ENCODE measurements around the gene ZNF791. TPM values are rescaled to one million over a fixed set of nuclear protein-coding genes. Genes with fewer than 3 reads are reported as not detected.

Gene ZNF791
- total and polyA plus RNA-seq, 2 of the 13 experiments (the other 11 are each of a cell fraction or from before 2014, with no cell fraction given): 12.8 to 17.4 TPM

DNA sequence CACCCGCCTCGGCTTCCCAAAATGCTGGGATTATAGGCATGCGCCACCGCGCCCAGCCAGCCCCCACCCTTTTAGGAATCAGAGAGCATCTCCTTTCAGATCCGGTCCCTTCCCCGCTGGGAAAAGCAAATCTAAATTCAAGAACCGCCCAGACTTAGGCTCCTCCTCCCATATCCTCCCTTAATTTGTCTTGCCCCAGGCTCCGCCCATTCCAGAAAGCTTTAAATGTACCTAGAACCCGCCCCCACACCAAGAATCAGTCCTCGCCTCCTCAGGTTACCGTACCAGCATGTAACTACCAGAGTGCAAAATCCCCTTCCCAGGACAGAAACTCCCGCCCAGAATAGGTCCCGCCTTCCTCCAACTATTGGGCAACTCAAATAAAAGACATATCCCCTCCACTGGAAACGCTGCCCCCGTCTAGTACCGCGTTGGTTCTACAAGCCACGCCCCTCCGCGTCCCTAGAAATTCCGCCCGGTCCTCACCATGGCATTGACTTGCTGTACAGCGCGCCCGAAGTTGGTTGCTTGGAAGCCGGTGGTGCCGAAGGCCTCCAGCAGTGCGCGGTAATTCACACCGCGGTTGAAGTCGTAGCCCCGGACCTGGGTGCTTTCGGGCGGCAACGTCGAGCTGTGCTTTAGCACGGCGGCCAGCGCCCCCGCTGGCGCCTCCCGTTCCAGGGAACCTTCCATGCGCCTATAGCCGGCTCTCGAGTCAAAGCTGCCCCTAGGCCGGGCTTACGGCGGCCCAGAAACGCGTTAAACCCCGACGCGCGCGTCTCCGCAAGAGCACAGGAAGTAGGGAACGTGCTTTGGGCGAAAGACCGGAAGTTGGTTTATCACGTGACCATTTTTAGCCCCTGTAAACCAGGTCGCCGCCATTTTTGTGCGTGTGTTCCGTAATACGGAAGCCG is 70.6 kb downstream of the ZNF791 start, which contains the start of gene DHPS (continued):
- TF ChIP-seq, protein P1, sequence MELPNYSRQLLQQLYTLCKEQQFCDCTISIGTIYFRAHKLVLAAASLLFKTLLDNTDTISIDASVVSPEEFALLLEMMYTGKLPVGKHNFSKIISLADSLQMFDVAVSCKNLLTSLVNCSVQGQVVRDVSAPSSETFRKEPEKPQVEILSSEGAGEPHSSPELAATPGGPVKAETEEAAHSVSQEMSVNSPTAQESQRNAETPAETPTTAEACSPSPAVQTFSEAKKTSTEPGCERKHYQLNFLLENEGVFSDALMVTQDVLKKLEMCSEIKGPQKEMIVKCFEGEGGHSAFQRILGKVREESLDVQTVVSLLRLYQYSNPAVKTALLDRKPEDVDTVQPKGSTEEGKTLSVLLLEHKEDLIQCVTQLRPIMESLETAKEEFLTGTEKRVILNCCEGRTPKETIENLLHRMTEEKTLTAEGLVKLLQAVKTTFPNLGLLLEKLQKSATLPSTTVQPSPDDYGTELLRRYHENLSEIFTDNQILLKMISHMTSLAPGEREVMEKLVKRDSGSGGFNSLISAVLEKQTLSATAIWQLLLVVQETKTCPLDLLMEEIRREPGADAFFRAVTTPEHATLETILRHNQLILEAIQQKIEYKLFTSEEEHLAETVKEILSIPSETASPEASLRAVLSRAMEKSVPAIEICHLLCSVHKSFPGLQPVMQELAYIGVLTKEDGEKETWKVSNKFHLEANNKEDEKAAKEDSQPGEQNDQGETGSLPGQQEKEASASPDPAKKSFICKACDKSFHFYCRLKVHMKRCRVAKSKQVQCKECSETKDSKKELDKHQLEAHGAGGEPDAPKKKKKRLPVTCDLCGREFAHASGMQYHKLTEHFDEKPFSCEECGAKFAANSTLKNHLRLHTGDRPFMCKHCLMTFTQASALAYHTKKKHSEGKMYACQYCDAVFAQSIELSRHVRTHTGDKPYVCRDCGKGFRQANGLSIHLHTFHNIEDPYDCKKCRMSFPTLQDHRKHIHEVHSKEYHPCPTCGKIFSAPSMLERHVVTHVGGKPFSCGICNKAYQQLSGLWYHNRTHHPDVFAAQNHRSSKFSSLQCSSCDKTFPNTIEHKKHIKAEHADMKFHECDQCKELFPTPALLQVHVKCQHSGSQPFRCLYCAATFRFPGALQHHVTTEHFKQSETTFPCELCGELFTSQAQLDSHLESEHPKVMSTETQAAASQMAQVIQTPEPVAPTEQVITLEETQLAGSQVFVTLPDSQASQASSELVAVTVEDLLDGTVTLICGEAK (IDR thresholded peaks at IDR 0.05): peak; percentile 68
- TF ChIP-seq, protein P1 (CRISPR knock-in tag; IDR thresholded peaks at IDR 0.05): peak; percentile 75; the same call in 1 of the 2 replicates
- peak; percentile 98 for TF ChIP-seq RAD51 (IDR thresholded peaks at IDR 0.05; ENCODE audit: borderline replicate concordance)
- TF ChIP-seq, protein P2, sequence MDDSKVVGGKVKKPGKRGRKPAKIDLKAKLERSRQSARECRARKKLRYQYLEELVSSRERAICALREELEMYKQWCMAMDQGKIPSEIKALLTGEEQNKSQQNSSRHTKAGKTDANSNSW (CRISPR knock-in tag; IDR thresholded peaks at IDR 0.05; ENCODE audit: borderline replicate concordance): peak; percentile 90; the same call in 1 of the 2 replicates
- TF ChIP-seq, protein P3, sequence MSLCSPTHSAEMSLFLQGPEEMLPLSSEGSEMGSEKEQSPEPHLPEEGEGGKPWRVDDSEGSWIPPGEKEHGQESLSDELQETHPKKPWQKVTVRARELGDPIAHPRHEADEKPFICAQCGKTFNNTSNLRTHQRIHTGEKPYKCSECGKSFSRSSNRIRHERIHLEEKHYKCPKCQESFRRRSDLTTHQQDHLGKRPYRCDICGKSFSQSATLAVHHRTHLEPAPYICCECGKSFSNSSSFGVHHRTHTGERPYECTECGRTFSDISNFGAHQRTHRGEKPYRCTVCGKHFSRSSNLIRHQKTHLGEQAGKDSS (CRISPR knock-in tag; IDR thresholded peaks at IDR 0.05; ENCODE audit: borderline replicate concordance, low read depth): no peak
- peak; percentile 79 for TF ChIP-seq NR2C2 (CRISPR knock-in tag; IDR thresholded peaks at IDR 0.05; ENCODE audit: borderline replicate concordance)
- no peak for TF ChIP-seq ZNF253 (CRISPR knock-in tag; IDR thresholded peaks at IDR 0.05; ENCODE audit: borderline replicate concordance)
- TF ChIP-seq ZNF790 (CRISPR knock-in tag; IDR thresholded peaks at IDR 0.05; ENCODE audit: borderline replicate concordance): 0 out of 2 replicates have a peak, but pooled peaks have one; percentile 68
- 0 out of 2 replicates have a peak, but pooled peaks have one; percentile 41 for TF ChIP-seq ZNF850 (CRISPR knock-in tag; conservative IDR thresholded peaks at IDR 0.05)
- TF ChIP-seq, protein P4, sequence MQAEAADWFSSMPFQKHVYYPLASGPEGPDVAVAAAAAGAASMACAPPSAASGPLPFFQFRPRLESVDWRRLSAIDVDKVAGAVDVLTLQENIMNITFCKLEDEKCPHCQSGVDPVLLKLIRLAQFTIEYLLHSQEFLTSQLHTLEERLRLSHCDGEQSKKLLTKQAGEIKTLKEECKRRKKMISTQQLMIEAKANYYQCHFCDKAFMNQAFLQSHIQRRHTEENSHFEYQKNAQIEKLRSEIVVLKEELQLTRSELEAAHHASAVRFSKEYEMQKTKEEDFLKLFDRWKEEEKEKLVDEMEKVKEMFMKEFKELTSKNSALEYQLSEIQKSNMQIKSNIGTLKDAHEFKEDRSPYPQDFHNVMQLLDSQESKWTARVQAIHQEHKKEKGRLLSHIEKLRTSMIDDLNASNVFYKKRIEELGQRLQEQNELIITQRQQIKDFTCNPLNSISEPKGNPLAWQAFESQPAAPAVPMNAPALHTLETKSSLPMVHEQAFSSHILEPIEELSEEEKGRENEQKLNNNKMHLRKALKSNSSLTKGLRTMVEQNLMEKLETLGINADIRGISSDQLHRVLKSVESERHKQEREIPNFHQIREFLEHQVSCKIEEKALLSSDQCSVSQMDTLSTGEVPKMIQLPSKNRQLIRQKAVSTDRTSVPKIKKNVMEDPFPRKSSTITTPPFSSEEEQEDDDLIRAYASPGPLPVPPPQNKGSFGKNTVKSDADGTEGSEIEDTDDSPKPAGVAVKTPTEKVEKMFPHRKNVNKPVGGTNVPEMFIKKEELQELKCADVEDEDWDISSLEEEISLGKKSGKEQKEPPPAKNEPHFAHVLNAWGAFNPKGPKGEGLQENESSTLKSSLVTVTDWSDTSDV (CRISPR knock-in tag; IDR thresholded peaks at IDR 0.05): no peak
- TF ChIP-seq ZNF510 (CRISPR knock-in tag; IDR thresholded peaks at IDR 0.05; ENCODE audit: low read depth): no peak
